Measurements from ENCODE around the gene SPRY2.

Gene SPRY2

GRCh38 chr13:80299046-80299445, 41.9 kb downstream of the SPRY2 start:
- no peak for ATAC-seq
- TF ChIP-seq ZNF8 (CRISPR knock-in tag; IDR thresholded peaks at IDR 0.05) (no peak), TOX (CRISPR knock-in tag; IDR thresholded peaks at IDR 0.05; ENCODE audit: borderline replicate concordance) (no peak), POU6F1 (CRISPR knock-in tag; IDR thresholded peaks at IDR 0.05; ENCODE audit: borderline replicate concordance, low read depth) (no peak), BACH2 (CRISPR knock-in tag; IDR thresholded peaks at IDR 0.05; ENCODE audit: borderline replicate concordance) (no peak), TSHZ2 (CRISPR knock-in tag; IDR thresholded peaks at IDR 0.05) (no peak), ZNF565 (CRISPR knock-in tag; conservative IDR thresholded peaks at IDR 0.05; ENCODE audit: low read depth) (no peak), ZC3H10 (CRISPR knock-in tag; IDR thresholded peaks at IDR 0.05) (no peak), RARB (CRISPR knock-in tag; IDR thresholded peaks at IDR 0.05) (no peak), CREB5 (CRISPR knock-in tag; IDR thresholded peaks at IDR 0.05; ENCODE audit: low read depth) (no peak), PPARA (CRISPR knock-in tag; IDR thresholded peaks at IDR 0.05; ENCODE audit: borderline replicate concordance) (no peak), ESRRG (CRISPR knock-in tag; IDR thresholded peaks at IDR 0.05) (no peak), GLIS3 (CRISPR knock-in tag; IDR thresholded peaks at IDR 0.05) (no peak)

- no peak for TF ChIP-seq ESRRG (CRISPR knock-in tag; IDR thresholded peaks at IDR 0.05)
- no peak for TF ChIP-seq CSDC2 (CRISPR knock-in tag; IDR thresholded peaks at IDR 0.05)
- no peak for TF ChIP-seq ZFP30 (CRISPR knock-in tag; IDR thresholded peaks at IDR 0.05)
- no peak for TF ChIP-seq OSR1 (CRISPR knock-in tag; IDR thresholded peaks at IDR 0.05)
- TF ChIP-seq PPARA (CRISPR knock-in tag; IDR thresholded peaks at IDR 0.05; ENCODE audit: borderline replicate concordance), result no peak
- no peak for TF ChIP-seq ZC3H10 (CRISPR knock-in tag; IDR thresholded peaks at IDR 0.05)
- TF ChIP-seq ISL1 (CRISPR knock-in tag; IDR thresholded peaks at IDR 0.05), result no peak
- no peak for TF ChIP-seq BACH2 (CRISPR knock-in tag; IDR thresholded peaks at IDR 0.05; ENCODE audit: borderline replicate concordance)
- no peak for TF ChIP-seq ZNF70 (CRISPR knock-in tag; IDR thresholded peaks at IDR 0.05)
- no peak for TF ChIP-seq TOX (CRISPR knock-in tag; IDR thresholded peaks at IDR 0.05; ENCODE audit: borderline replicate concordance)
- no peak for TF ChIP-seq GLIS3 (CRISPR knock-in tag; IDR thresholded peaks at IDR 0.05)
- no peak for TF ChIP-seq SNAI2 (CRISPR knock-in tag; IDR thresholded peaks at IDR 0.05)
- TF ChIP-seq POU6F1 (CRISPR knock-in tag; IDR thresholded peaks at IDR 0.05; ENCODE audit: borderline replicate concordance, low read depth), result no peak
- no peak for TF ChIP-seq ARNTL (CRISPR knock-in tag; IDR thresholded peaks at IDR 0.05; ENCODE audit: borderline replicate concordance, low read depth)
- TF ChIP-seq ZNF8 (CRISPR knock-in tag; IDR thresholded peaks at IDR 0.05), result no peak
- TF ChIP-seq ZFP3 (CRISPR knock-in tag; IDR thresholded peaks at IDR 0.05), result no peak
- ATAC-seq, result no peak
Measured at GRCh38 chr13:80297503-80297902, 43.4 kb downstream of the SPRY2 start.

- TF ChIP-seq ZC3H10 (CRISPR knock-in tag; IDR thresholded peaks at IDR 0.05) (no peak), ZNF565 (CRISPR knock-in tag; conservative IDR thresholded peaks at IDR 0.05; ENCODE audit: low read depth) (no peak), ZNF8 (CRISPR knock-in tag; IDR thresholded peaks at IDR 0.05) (no peak), ZFP30 (CRISPR knock-in tag; IDR thresholded peaks at IDR 0.05) (no peak), OSR1 (CRISPR knock-in tag; IDR thresholded peaks at IDR 0.05) (no peak), POU6F1 (CRISPR knock-in tag; IDR thresholded peaks at IDR 0.05; ENCODE audit: borderline replicate concordance, low read depth) (no peak), ZFP3 (CRISPR knock-in tag; IDR thresholded peaks at IDR 0.05) (no peak), ARNTL (CRISPR knock-in tag; IDR thresholded peaks at IDR 0.05; ENCODE audit: borderline replicate concordance, low read depth) (no peak), ZNF70 (CRISPR knock-in tag; IDR thresholded peaks at IDR 0.05) (no peak), ISL1 (CRISPR knock-in tag; IDR thresholded peaks at IDR 0.05) (no peak)
- no peak for ATAC-seq
Measured at GRCh38 chr13:80297094-80297493, 43.8 kb downstream of the SPRY2 start.
